KBM-7 (cell line): ENCODE measurements around the gene RNF20.
A peak's percentile ranks its signal among the peaks of the same experiment; 100 is the strongest.
"Not testable (repeated sequence)": the region's sequence is repeated elsewhere in the genome, so short reads cannot be mapped to it uniquely, and the experiment has no call there.

ENCODE experiments used
- DNase-seq: peaks from one replicate; pipeline ENCODE4 v3.0.0-alpha.2; 2015
- in situ Hi-C: fragments of 300-500 bp; cut with MboI; formaldehyde crosslinking; loops from 2 replicates; pipeline ENCODE4 v1.14.3; 2020; ENCODE audit warnings: low sequenced_read_pairs, low pct_unique_long_range_greater_than_20kb, mixed read lengths

The RNF20 gene

GRCh38 chr9:101579711-101580545 is 46.3 kb downstream of the RNF20 start:
- no peak for DNase-seq
- in situ Hi-C loops: no loop called here

GRCh38 chr9:101582553-101582952 is 48.9 kb downstream of the RNF20 start:
- DNase-seq: no peak
- in situ Hi-C loops: no loop called here

- in situ Hi-C loops: no loop called here
- DNase-seq: no peak
These were observed 52.1 kb downstream of the RNF20 start for GRCh38 chr9:101585740-101586139.

- DNase-seq: no peak
- in situ Hi-C loops: no loop called here
These were observed 53.0 kb downstream of the RNF20 start for GRCh38 chr9:101586651-101587050.

- in situ Hi-C loops: no loop called here
- DNase-seq: no peak
These were observed 53.8 kb downstream of the RNF20 start for GRCh38 chr9:101587332-101588043.

- in situ Hi-C loops, DNase-seq: not testable (repeated sequence)
These were observed 56.4 kb downstream of the RNF20 start for GRCh38 chr9:101590074-101590473.

- in situ Hi-C loops: no loop called here
- DNase-seq: no peak
These were observed 57.2 kb downstream of the RNF20 start for GRCh38 chr9:101590901-101591300.

- in situ Hi-C loops: no loop called here
- no peak for DNase-seq
These were observed 58.3 kb downstream of the RNF20 start for GRCh38 chr9:101591787-101592446.

GRCh38 chr9:101592788-101593187 is 59.1 kb downstream of the RNF20 start:
- no peak for DNase-seq
- in situ Hi-C loops: no loop called here

- in situ Hi-C loops: no loop called here
- DNase-seq: no peak
These were observed 59.7 kb downstream of the RNF20 start for GRCh38 chr9:101593345-101593744.

GRCh38 chr9:101594796-101595195 is 61.1 kb downstream of the RNF20 start, which contains the start of gene PPP3R2:
Gene PPP3R2 (minus strand): TSS chr9:101594969. CDS start chr9:101594921, 48 bp downstream.
- DNase-seq: no peak
- in situ Hi-C loops: no loop called here

GRCh38 chr9:101601904-101602765 is 68.5 kb downstream of the RNF20 start:
- DNase-seq: peak; percentile 50
- in situ Hi-C loops: no loop called here

GRCh38 chr9:101604296-101604695 is 70.6 kb downstream of the RNF20 start:
- in situ Hi-C loops: no loop called here
- no peak for DNase-seq

GRCh38 chr9:101605547-101605946 is 71.9 kb downstream of the RNF20 start:
- in situ Hi-C loops: no loop called here
- no peak for DNase-seq
